Hematopoietic multipotent progenitor cell treated with erythropoietin and hydrocortisone succinate and interleukin-3 and kit ligand, for 15 days (in vitro differentiated cells): ENCODE results near the gene MYO1B.

Source experiments
- DNase-seq: peaks from one replicate; pipeline ENCODE4 v3.0.0-alpha.2; 2015; ENCODE audit warnings: low spot score

Gene MYO1B

DNA sequence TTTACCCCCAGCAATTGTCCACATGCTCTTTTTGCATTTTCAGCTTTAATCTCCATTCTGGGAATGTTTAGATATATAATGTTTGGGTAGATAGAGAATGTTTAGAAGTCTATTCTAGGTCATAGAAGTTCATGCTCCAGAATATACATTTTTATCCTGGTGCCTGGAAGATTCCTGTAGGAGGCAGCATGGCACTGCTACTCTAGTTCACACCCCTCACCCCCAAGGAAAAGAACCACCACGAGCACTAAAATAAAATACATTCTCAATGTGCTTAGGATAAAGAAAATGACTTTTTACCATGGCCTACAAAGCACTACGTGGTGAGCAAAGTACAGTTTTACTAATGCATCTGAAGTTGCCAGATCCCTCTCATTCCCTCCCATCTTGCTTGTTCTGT, 53.8 kb downstream of the MYO1B start:
- no peak for DNase-seq

DNA sequence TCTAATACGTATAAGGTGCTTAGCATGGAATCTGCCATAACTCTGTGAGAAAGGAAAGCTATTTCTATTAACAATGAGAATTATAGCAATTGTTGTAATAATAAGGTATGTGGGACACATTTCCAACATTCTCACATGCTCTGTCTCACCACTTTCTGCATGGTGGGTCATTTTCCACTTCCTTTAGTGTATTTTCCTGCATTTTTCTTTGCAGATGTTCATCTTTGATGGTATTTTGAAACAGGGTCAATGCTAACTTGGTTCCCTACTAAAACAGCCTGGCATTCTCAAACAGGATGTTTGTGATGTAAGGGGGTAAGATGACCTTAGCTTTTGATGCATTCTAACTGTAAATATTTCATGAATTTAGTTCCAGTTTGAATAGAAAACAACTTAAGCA, 54.7 kb downstream of the MYO1B start:
- no peak for DNase-seq

GRCh38 chr2:191301971-191302370, 56.8 kb downstream of the MYO1B start:
- DNase-seq, result no peak

DNA sequence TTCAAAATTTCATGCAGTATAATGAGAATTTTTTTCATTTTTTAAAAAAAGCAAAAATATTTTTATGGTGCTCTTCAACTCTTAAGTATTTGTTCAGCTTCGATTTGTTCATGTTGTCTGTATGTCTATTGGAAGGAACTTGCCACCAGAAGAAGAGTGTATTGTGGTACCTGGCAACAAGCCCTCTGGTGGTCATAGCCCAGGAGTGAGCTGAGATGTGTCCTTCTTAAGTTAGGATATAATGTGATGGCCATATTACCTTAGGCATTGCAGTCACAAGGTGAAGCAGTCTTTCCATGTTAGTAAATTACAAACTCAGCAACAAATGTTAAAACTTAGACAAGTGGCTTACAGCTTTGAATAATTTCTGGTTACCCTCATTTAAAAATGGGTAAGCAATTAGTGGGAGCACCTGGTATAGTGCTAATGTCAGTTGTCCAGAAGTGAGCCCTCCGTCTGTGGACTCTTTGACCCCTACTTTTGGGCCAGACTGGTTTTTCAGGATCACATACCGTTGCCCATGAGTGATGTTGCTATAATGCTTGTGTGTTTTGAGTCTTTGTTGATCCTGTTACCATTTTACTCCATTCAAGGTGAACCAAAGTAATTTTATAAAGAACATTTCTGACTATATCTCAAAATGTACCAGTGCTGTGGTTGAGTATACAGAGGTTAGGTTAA, 57.4 kb downstream of the MYO1B start:
- DNase-seq, result no peak

DNA sequence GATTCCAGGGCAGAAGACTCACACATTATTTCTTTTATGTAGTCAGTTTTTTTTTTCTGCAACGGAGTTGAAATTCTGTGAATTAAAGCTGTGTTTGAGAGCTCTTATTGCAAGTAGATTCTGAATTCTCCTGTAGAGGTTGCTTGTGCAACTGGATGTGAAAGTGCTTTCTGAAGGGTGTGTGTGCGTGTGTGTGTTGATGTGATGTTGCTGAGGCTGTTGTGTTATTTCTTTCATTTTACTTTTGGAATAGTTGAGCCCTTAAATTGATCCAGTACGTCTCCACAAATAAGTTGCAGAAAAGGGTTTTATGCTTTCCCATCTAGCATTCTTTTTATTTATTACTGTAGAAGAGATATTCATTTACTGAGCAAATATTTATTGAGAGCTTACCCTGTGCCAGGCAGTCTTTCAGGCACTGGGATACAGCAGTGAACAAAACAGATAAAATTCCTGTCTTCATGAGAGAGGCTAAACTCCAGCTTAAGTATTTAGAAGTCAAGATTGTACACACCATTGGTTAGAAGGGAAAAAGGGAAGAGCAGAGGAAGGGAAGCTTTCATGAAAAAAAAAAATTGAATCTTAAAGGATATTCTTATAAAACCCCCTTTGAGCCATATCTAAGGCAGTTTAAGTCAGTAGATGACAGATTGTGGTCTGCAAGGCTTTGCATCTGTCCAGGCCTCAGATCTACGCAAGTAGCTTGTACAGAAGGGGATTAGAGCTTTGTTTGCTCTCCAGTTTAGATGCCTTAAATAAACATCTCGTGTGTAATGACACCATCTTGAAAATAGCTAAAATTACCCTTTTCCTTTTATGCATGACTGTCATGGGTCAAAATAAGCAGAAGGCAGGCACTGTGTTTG, 58.2 kb downstream of the MYO1B start:
- no peak for DNase-seq

DNA sequence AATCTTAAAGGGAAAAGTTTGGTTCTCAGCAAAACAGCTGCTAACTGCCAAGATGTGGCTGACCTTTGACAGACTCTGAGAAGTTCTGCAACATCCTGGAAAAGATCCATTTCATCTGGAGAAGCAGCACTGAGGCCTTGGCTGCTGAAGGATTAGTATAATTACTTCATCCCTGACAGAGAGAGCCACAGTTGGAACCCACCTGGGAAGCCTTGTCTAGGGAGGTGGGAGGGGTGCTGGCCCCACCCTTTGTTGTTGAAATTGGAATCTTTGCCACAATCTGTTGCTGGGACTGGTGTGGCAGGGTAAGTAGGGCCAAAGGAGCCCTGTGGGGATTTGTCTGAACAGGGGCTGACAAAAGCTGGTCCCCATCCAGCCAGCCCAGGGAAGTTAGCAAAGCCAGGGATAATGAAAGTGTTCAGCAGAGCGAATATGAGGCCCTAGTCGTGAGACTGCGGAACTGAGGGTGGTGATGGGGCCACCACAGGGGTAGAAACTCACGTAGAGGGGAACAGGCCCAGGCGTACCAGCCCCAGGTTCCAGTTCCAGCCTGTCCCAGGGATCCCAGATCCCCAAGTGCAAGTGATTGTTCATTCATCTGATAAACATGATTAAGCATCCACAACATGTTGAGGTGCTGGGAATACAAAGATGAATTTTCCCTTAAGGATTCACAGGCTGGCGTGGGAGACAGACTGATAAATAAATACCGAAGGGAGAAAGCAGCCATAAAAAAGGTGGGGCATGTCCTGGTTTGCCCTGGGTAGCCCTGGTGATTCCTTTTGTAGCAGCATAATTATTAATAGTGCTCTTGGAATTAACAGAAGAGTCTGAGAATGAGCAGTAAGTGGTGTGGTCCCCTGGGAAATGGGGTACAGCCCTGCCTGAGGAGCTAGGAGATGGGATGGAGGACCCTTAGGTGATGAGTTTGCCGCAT, 60.0 kb downstream of the MYO1B start:
- DNase-seq, result no peak

GRCh38 chr2:191308026-191308425, 62.8 kb downstream of the MYO1B start:
- DNase-seq, result no peak

DNA sequence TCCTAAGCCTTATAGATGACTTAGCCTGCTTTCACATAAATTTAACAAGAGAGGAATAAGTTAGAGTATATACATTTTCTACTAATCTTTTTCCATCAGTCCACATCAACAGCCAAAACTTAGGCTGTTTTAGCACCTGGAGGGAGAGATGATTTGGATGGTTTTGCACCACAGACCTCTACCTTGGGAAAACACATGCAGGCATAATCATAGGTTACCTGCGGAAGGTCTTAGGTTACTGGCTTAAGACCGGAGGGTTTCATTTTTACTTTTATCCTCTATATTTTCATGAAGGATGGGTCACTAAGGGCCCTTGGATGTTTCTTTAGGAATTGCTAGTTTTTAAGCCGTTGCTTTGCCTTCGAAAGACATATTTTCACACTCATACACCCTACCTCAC, 66.0 kb downstream of the MYO1B start:
- DNase-seq, result no peak

DNA sequence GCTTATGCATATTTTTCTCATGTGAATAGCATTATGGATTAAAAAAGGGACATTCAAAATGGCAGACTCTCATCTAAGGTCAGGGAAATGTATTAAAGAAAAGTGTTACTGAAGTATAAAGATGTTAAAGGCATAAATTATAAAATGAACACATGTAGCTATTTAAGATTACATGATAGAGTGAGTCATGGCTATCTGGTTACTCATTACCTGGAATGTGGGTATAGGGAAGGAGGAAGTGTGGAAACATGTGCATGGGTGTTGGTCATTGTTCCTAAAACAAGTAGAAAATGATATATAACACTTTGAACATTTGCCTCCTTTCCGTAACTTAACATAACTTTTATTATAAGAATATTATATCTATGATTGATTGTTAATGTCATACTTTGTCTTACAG, 66.4 kb downstream of the MYO1B start:
- DNase-seq, result no peak

DNA sequence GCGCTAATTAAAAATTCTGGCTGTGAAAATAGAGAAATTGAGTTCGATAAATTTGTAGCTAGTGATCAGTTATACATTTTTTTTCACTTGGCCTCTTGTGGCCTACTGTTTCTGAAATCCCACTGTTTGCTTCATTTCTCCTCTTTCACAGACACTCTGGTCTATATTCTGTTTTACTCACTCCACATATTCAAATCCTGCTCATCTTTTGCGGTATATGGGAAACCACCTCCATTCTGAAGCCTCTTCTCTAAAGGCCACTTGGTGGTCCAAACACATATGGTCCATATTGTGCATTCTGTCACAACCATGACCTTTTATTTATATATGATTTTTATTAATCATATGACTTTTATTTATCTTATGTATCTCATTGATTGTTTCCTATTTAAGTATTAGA, 67.0 kb downstream of the MYO1B start:
- DNase-seq, result no peak

DNA sequence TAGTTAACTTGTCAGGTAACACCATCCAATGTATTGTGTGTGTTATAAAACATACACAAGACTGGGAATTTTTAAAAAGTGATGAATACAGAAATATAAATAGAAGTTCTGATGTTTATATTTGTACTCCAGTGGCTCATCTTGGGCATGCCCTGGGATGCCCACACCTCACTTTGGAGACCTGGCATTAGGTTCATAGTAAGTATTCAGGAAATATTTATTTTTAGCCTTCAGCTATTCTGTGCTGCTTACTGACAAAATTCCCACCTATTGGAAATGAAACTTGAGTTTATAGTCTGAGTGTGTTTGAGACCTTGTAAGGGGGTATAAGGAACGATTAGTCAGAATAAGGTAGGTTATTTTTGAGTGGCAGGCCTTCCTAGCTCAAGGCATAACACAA, 67.5 kb downstream of the MYO1B start:
- DNase-seq, result no peak

GRCh38 chr2:191314697-191315364, 69.6 kb downstream of the MYO1B start:
- DNase-seq, result no peak

DNA sequence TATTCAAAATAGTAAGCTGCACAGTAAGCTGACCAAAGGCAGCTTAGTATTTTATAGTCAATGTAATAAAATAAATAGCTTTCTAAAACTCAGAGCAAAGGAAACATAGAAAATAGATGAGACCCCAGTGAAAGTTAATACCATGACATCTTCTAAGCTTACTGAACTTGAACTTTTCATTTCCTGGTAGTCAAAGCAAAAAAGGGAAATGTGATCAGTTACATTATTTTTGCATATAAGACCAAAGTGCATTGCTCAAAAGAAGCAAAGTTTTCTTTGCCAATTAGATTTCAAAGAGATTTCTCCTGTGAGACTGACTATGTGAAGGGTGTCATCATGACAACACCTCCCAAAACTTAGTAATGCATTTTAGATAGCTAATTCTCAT, 70.2 kb downstream of the MYO1B start:
- DNase-seq, result no peak

GRCh38 chr2:191316246-191316994, 71.2 kb downstream of the MYO1B start:
- no peak for DNase-seq

- no peak for DNase-seq
These were observed 73.0 kb downstream of the MYO1B start for GRCh38 chr2:191318037-191318728.

GRCh38 chr2:191318729-191319078, 73.5 kb downstream of the MYO1B start:
- DNase-seq, result no peak

GRCh38 chr2:191319186-191319585, 74.0 kb downstream of the MYO1B start:
- DNase-seq, result no peak

DNA sequence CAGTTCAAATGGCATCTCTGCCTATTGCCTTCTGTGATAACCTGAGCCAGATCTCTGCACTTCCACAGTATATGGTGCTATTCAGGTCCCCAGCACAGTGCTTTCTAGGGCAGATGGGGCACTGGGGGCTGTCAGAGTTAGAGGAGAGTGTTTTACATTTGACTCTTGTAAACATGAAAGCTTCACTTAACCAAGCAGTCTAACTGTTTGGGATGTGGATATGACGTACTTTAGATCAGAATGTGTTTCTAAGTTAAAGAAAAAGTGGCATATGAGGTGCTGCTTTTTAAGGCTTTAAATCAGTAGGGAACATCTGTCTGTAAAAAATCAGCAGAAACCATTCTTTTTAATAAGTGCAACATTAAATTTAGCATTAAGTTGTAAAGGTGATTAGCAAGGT, 75.7 kb downstream of the MYO1B start:
- DNase-seq, result no peak

GRCh38 chr2:191321861-191322662, 76.9 kb downstream of the MYO1B start:
- DNase-seq, result no peak
